Cardiac muscle cell (in vitro differentiated cells and primary cell): ENCODE measurements around the gene TCP10L. TPM values are rescaled to one million over a fixed set of nuclear protein-coding genes. Genes with fewer than 3 reads are reported as not detected.
"Not testable (repeated sequence)": the region's sequence is repeated elsewhere in the genome, so short reads cannot be mapped to it uniquely, and the experiment has no call there.

Experiments used
- DNase-seq, 2 donors: peaks; one replicate each; pipeline versions ENCODE4 v3.0.0 to v3.0.0-alpha.2; 2010 to 2017; ENCODE audit warnings: low read depth in 1 of 2, low spot score in 1 of 2
- H3K27ac ChIP-seq: fragments of 200-600 bp; sonication (generic); 2 replicates; pipeline ENCODE4 v1.5.1; 2016
- H3K27me3 ChIP-seq: fragments of 200-600 bp; sonication (generic); 2 replicates; pipeline ENCODE4 v1.6.0; 2016; ENCODE audit warnings: control low read depth
- H3K36me3 ChIP-seq: fragments of 200-600 bp; sonication (generic); 2 replicates; pipeline ENCODE4 v1.5.1; 2016; ENCODE audit warnings: control low read depth
- H3K4me1 ChIP-seq: fragments of 200-600 bp; sonication (generic); 2 replicates; pipeline ENCODE4 v1.8.1; 2017; ENCODE audit warnings: low read depth, mild to moderate bottlenecking, mixed run types
- H3K4me3 ChIP-seq: fragments of 200-600 bp; sonication (generic); 2 replicates; pipeline ENCODE4 v1.5.1; 2016; ENCODE audit warnings: mild to moderate bottlenecking
- H3K9me3 ChIP-seq: fragments of 200-600 bp; sonication (generic); 2 replicates; pipeline ENCODE4 v1.5.1; 2017; ENCODE audit warnings: low read depth, mild to moderate bottlenecking, control low read depth
- polyA plus RNA-seq: library from polyadenylated mRNA; unstranded; fragments of >200 nt; fragmentation: Nextera tagmentation; extraction: Ambion mirVana; gene quantifications from 2 replicates; pipeline ENCODE4 v1.2.1, GENCODE V29; 2016
- total RNA-seq: library from RNA; depleted of rRNA; stranded (reverse); fragments of >200 nt; gene quantifications from 2 replicates; pipeline ENCODE4 v1.2.3, GENCODE V29; 2016
- TF ChIP-seq, protein P1 (sequence below): IDR thresholded peaks from 2 replicates; pipeline ENCODE4 v1.5.1; 2012; ENCODE audit warnings: low read depth, mild to moderate bottlenecking, low read length

TCP10L gene
- total and polyA plus RNA-seq, 2 experiments from 2014 or later = 1.5 to 4.5 TPM

DNA sequence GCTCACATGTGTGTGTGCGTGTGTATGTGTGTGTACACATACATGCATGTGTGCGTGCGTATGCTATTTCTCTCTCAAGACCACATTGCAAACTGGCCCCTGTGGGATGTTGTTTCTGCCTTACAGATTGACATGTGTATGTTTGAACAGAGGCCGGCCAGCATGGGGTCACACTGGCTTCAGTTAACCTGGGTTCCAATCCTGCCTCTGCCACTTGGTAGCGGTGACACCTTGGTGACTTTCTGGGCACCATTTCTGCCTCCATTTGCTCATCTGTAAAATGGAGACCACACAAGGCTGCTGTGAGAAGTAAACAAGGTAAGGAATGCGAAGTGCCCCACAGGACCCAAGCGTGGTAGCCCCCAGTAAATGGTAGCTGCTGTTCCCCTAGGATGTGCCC lies 51.7 kb downstream of the TCP10L start:
- Histone ChIP-seq H3K9me3 (no peaks in the 10 kb centered on the region), H3K27me3 (no peaks in the 10 kb centered on the region), H3K36me3 (no peaks in the 10 kb centered on the region), H3K4me3 (no peak overlapping the region), H3K4me1 (no peaks in the 10 kb centered on the region), H3K27ac (no peak overlapping the region)
- no peak for DNase-seq
- TF ChIP-seq, protein P1, sequence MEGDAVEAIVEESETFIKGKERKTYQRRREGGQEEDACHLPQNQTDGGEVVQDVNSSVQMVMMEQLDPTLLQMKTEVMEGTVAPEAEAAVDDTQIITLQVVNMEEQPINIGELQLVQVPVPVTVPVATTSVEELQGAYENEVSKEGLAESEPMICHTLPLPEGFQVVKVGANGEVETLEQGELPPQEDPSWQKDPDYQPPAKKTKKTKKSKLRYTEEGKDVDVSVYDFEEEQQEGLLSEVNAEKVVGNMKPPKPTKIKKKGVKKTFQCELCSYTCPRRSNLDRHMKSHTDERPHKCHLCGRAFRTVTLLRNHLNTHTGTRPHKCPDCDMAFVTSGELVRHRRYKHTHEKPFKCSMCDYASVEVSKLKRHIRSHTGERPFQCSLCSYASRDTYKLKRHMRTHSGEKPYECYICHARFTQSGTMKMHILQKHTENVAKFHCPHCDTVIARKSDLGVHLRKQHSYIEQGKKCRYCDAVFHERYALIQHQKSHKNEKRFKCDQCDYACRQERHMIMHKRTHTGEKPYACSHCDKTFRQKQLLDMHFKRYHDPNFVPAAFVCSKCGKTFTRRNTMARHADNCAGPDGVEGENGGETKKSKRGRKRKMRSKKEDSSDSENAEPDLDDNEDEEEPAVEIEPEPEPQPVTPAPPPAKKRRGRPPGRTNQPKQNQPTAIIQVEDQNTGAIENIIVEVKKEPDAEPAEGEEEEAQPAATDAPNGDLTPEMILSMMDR = no peak

DNA sequence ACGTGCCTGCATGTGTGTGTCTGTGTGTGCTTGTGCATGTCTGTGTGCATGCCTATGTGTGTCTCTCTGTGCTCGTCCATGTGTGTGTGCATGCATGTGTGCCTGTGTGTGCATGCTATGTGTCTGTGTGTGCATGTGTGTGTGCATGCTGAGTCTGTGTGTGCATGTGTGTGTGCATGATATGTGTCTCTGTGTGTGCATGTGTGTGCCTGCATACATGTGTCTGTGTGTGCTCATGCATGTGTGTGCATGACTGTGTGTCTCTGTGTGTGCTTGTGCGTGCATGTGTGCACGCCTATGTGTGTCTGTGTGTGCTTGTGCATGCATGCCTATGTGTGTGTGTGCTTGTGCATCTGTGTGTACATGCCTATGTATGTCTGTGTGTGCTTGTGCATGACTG lies 52.3 kb downstream of the TCP10L start:
- H3K27ac ChIP-seq = no peak overlapping the region
- no peaks in the 10 kb centered on the region for H3K36me3 ChIP-seq
- H3K4me1 ChIP-seq = no peaks in the 10 kb centered on the region
- no peaks in the 10 kb centered on the region for H3K27me3 ChIP-seq
- no peaks in the 10 kb centered on the region for H3K9me3 ChIP-seq
- TF ChIP-seq, protein P1 = no peak
- no peak overlapping the region for H3K4me3 ChIP-seq
- DNase-seq = no peak

DNA sequence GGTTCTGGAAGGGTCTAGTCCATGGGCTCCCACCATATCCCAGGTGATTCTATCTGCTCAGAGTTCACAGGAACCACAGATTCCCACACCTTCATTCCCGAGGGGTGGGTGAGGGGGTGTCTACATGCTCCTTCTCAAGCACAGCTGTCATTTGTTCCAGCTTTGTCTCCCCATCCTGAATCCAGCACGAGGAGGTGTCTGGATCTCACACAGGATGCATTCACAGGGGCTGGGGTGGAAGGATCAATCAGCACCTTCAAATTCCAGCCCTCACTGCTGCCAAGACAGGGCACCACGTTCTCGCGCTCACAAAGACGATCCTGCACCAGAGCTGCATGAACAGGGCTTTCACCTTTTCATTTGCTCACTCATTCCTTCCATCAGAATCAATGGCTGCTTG lies 52.7 kb downstream of the TCP10L start:
- Histone ChIP-seq H3K4me3 (no peak overlapping the region), H3K4me1 (no peaks in the 10 kb centered on the region), H3K27me3 (no peaks in the 10 kb centered on the region), H3K36me3 (no peaks in the 10 kb centered on the region), H3K27ac (no peak overlapping the region), H3K9me3 (no peaks in the 10 kb centered on the region)
- DNase-seq = no peak
- TF ChIP-seq, protein P1 = no peak

DNA sequence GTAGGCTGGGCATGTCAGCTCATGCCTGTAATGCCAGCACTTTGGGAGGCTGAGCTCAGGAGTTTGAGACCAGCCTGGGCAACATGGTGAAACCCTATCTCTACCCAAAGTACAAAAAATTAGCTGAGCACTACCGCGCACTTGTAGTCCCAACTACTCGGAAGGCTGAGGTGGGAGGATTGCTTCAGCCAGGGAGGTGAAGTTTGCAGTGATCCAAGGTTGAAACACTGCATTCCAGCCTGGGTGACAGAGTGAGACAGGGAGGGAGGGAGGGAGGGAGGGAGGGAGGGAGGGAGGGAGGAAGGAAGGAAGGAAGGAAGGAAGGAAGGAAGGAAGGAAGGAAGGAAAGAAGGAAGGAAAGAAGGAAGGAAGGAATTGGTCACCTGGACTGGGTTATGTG lies 53.8 kb downstream of the TCP10L start:
- not testable (repeated sequence) for H3K9me3 ChIP-seq, H3K4me1 ChIP-seq, H3K27me3 ChIP-seq, DNase-seq, H3K4me3 ChIP-seq, H3K36me3 ChIP-seq, H3K27ac ChIP-seq

DNA sequence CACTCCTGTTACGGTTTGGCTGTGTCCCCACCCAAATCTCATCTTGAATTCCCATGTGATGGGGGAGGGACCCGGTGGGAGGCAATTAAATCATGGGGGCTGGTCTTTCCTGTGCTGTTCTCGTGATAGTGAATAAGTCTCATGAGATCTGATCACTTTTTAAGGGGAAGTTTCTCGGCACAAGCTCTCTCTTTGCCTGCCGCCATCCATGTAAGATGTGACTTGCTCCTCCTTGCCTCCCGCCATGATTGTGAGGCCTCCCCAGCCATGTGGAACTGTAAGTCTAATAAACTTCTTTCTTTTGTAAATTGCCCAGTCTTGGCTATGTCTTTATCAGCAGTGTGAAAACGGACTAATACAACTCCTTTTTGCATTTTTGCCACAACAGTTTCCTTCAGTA lies 54.5 kb downstream of the TCP10L start:
- H3K4me1 ChIP-seq, H3K9me3 ChIP-seq, DNase-seq, H3K36me3 ChIP-seq, H3K27me3 ChIP-seq, H3K27ac ChIP-seq, H3K4me3 ChIP-seq: not testable (repeated sequence)

DNA sequence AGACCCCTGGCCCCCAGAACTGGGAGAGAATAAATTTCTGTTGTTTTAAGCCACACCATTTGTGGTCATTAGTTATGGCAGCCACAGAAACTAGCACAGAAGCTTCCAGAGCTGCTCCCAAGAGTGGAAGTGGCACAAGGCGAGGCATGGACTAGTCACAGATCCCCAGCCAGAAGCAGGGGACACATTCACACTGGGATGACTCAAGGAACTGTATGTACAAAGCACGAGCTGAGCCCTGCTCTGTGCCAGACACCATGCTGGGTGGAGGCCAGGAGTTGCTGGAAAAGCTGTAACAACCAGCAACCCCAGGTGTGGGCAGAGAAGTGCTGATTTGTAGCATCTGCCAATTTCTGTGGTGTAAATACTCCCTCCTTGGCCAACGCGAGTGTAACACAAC lies 55.6 kb downstream of the TCP10L start:
- no peak overlapping the region for H3K4me3 ChIP-seq
- TF ChIP-seq, protein P1 = no peak
- no peak overlapping the region for H3K27ac ChIP-seq
- H3K36me3 ChIP-seq = no peaks in the 10 kb centered on the region
- no peaks in the 10 kb centered on the region for H3K4me1 ChIP-seq
- H3K27me3 ChIP-seq = no peaks in the 10 kb centered on the region
- no peak for DNase-seq
- H3K9me3 ChIP-seq = no peaks in the 10 kb centered on the region

DNA sequence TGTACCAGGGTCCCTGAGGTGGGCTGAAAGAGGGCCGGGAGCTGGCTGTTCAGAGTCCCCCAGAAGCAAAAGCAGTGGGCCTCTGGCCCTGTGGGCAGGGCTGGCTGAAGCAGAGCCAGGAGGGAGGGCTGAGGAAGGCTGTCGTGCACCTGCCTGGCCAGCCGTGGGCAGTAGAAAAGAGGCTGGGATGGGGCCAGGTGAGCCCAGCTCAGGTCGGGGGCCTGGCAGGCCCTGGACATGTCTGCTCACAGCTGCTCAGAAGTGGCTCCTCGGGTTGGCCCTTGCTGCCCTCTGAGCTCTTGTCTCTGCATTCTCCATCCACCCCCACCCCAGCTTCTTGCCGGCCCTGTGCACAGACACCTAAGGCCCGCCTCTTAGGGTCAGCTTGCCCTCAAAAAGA lies 60.0 kb downstream of the TCP10L start:
- Histone ChIP-seq H3K36me3 (no peaks in the 10 kb centered on the region), H3K9me3 (no peaks in the 10 kb centered on the region), H3K27ac (no peak overlapping the region), H3K27me3 (no peaks in the 10 kb centered on the region), H3K4me1 (no peaks in the 10 kb centered on the region), H3K4me3 (no peak overlapping the region)
- TF ChIP-seq, protein P1 = no peak
- no peak for DNase-seq
